Neural cell (in vitro differentiated cells): ENCODE data around the gene C22orf15. TPM values are rescaled to one million over a fixed set of nuclear protein-coding genes. Genes with fewer than 3 reads are reported as not detected.

Source experiments
- H2AFZ ChIP-seq: fragments of 200-600, 300-800 bp; sonication (generic), shearing (Covaris generic); 2 replicates; pipeline ENCODE4 v1.6.0; 2014; ENCODE audit warnings: low read depth, mild to moderate bottlenecking, antibody characterized with exemption, low read length, moderate library complexity
- H3F3A ChIP-seq: fragments of 200-600 bp; shearing (Covaris generic); 2 replicates; pipeline ENCODE4 v1.6.1; 2016; ENCODE audit warnings: mild to moderate bottlenecking, moderate library complexity, mixed read lengths, antibody characterized with exemption, low read length; ENCODE audit not compliant: insufficient read depth, poor library complexity, severe bottlenecking
- H3K27ac ChIP-seq: fragments of 200-600, 300-800 bp; sonication (generic), shearing (Covaris generic); 2 replicates; pipeline ENCODE4 v1.5.1; 2014; ENCODE audit warnings: mild to moderate bottlenecking, low read length, moderate library complexity
- H3K27me3 ChIP-seq: fragments of 300-800, 200-600 bp; sonication (generic), shearing (Covaris generic); 2 replicates; pipeline ENCODE4 v1.6.0; 2014; ENCODE audit warnings: mild to moderate bottlenecking, low read depth, low read length, moderate library complexity; ENCODE audit not compliant: insufficient read depth
- H3K36me3 ChIP-seq: fragments of 300-800, 200-600 bp; sonication (generic), shearing (Covaris generic); 2 replicates; pipeline ENCODE4 v1.5.1; 2014; ENCODE audit warnings: mild to moderate bottlenecking, antibody characterized with exemption, low read length, moderate library complexity; ENCODE audit not compliant: insufficient read depth
- H3K4me2 ChIP-seq: fragments of 300-800, 200-600 bp; sonication (generic), shearing (Covaris generic); 2 replicates; pipeline ENCODE4 v1.6.0; 2014; ENCODE audit warnings: mild to moderate bottlenecking, low read length
- H3K4me3 ChIP-seq: fragments of 300-800, 200-600 bp; sonication (generic), shearing (Covaris generic); 2 replicates; pipeline ENCODE4 v1.5.1; 2014; ENCODE audit warnings: mild to moderate bottlenecking, low read length, moderate library complexity
- H3K79me2 ChIP-seq: fragments of 200-600 bp; shearing (Covaris generic); replicated peaks from 2 replicates; pipeline ENCODE4 v1.6.0; 2014; ENCODE audit warnings: mild to moderate bottlenecking, low read length, moderate library complexity; ENCODE audit not compliant: insufficient read depth
- H3K9ac ChIP-seq: fragments of 300-800, 200-600 bp; sonication (generic), shearing (Covaris generic); 2 replicates; pipeline ENCODE4 v1.6.1; 2016; ENCODE audit warnings: mild to moderate bottlenecking, low read length, mixed read lengths
- H3K9me2 ChIP-seq: fragments of 200-600 bp; shearing (Covaris generic); 2 replicates; pipeline ENCODE4 v1.6.1; 2016; ENCODE audit warnings: mild to moderate bottlenecking, low read length, mixed read lengths; ENCODE audit not compliant: insufficient read depth
- H3K9me3 ChIP-seq: fragments of 200-600, 300-800 bp; sonication (generic), shearing (Covaris generic); 2 replicates; pipeline ENCODE4 v1.6.1; 2016; ENCODE audit warnings: mild to moderate bottlenecking, mixed run types, low read length, moderate library complexity, mixed read lengths
- H4K20me1 ChIP-seq: fragments of 200-600 bp; shearing (Covaris generic); 2 replicates; pipeline ENCODE4 v1.6.1; 2016; ENCODE audit warnings: mild to moderate bottlenecking, mixed run types; ENCODE audit not compliant: insufficient read depth
- EP300 ChIP-seq: fragments of 450-650 bp; conservative IDR thresholded peaks from 2 replicates; pipeline ENCODE4 v1.6.1; 2014; ENCODE audit warnings: antibody characterized with exemption, mild to moderate bottlenecking, moderate library complexity; ENCODE audit not compliant: poor library complexity, severe bottlenecking
- EZH2 ChIP-seq: fragments of 200-600, 300-800 bp; shearing (Covaris generic), sonication (generic); IDR thresholded peaks from 2 replicates; pipeline ENCODE4 v1.6.1; 2014; ENCODE audit warnings: antibody characterized with exemption, low read length, borderline replicate concordance, mild to moderate bottlenecking; ENCODE audit not compliant: insufficient read depth, poor library complexity, severe bottlenecking
- MXI1 ChIP-seq: fragments of 450-650 bp; conservative IDR thresholded peaks from 2 replicates; pipeline ENCODE4 v1.6.1; 2014; ENCODE audit warnings: antibody characterized with exemption, mild to moderate bottlenecking; ENCODE audit not compliant: poor library complexity, severe bottlenecking
- POLR2AphosphoS5 ChIP-seq: IDR thresholded peaks from 2 replicates; pipeline ENCODE4 v1.6.1; 2012
- RAD21 ChIP-seq: fragments of 450-650 bp; conservative IDR thresholded peaks from 2 replicates; pipeline ENCODE4 v1.6.1; 2014; ENCODE audit warnings: antibody characterized with exemption, mild to moderate bottlenecking, moderate library complexity
- SMC3 ChIP-seq: fragments of 450-650 bp; conservative IDR thresholded peaks from 2 replicates; pipeline ENCODE4 v1.6.1; 2014; ENCODE audit warnings: antibody characterized with exemption, mild to moderate bottlenecking, moderate library complexity; ENCODE audit not compliant: poor library complexity
- TAF1 ChIP-seq: IDR thresholded peaks from 2 replicates; pipeline ENCODE4 v1.6.1; 2012; ENCODE audit warnings: low read depth
- polyA plus RNA-seq: library from polyadenylated mRNA; depleted of rRNA; stranded (reverse); fragments of >200 nt; gene quantifications from 2 replicates; pipeline ENCODE4 v1.2.3, GENCODE V29; 2014
- TF ChIP-seq, protein P1 (sequence below): fragments of 450-650 bp; IDR thresholded peaks from 2 replicates; pipeline ENCODE4 v1.5.1; 2014; ENCODE audit warnings: antibody characterized with exemption, mild to moderate bottlenecking, moderate library complexity; ENCODE audit not compliant: poor library complexity, severe bottlenecking
- TF ChIP-seq, protein P2 (sequence below): IDR thresholded peaks from 2 replicates; pipeline ENCODE4 v1.6.1; 2012; ENCODE audit warnings: borderline replicate concordance

Gene C22orf15
- polyA plus RNA-seq, 1 donor from 2014 or later = not detected

DNA sequence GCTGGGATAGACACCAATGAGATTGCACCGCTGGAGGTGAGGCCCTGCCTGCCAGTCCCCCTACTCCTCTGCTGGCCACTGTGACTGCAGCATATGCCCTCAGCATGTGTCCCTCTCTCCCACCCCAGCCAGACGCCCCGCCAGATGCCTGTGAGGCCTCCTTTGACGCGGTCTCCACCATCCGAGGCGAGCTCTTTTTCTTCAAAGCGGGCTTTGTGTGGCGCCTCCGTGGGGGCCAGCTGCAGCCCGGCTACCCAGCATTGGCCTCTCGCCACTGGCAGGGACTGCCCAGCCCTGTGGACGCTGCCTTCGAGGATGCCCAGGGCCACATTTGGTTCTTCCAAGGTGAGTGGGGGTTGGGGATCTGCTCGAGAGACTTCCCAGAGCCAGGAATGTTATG, 18.3 kb downstream of the C22orf15 start:
- H3K9ac ChIP-seq = no peak overlapping the region
- no peak for TF ChIP-seq POLR2AphosphoS5
- no peak for TF ChIP-seq SMC3
- TF ChIP-seq, protein P1, sequence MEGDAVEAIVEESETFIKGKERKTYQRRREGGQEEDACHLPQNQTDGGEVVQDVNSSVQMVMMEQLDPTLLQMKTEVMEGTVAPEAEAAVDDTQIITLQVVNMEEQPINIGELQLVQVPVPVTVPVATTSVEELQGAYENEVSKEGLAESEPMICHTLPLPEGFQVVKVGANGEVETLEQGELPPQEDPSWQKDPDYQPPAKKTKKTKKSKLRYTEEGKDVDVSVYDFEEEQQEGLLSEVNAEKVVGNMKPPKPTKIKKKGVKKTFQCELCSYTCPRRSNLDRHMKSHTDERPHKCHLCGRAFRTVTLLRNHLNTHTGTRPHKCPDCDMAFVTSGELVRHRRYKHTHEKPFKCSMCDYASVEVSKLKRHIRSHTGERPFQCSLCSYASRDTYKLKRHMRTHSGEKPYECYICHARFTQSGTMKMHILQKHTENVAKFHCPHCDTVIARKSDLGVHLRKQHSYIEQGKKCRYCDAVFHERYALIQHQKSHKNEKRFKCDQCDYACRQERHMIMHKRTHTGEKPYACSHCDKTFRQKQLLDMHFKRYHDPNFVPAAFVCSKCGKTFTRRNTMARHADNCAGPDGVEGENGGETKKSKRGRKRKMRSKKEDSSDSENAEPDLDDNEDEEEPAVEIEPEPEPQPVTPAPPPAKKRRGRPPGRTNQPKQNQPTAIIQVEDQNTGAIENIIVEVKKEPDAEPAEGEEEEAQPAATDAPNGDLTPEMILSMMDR = no peak
- TF ChIP-seq, protein P2, sequence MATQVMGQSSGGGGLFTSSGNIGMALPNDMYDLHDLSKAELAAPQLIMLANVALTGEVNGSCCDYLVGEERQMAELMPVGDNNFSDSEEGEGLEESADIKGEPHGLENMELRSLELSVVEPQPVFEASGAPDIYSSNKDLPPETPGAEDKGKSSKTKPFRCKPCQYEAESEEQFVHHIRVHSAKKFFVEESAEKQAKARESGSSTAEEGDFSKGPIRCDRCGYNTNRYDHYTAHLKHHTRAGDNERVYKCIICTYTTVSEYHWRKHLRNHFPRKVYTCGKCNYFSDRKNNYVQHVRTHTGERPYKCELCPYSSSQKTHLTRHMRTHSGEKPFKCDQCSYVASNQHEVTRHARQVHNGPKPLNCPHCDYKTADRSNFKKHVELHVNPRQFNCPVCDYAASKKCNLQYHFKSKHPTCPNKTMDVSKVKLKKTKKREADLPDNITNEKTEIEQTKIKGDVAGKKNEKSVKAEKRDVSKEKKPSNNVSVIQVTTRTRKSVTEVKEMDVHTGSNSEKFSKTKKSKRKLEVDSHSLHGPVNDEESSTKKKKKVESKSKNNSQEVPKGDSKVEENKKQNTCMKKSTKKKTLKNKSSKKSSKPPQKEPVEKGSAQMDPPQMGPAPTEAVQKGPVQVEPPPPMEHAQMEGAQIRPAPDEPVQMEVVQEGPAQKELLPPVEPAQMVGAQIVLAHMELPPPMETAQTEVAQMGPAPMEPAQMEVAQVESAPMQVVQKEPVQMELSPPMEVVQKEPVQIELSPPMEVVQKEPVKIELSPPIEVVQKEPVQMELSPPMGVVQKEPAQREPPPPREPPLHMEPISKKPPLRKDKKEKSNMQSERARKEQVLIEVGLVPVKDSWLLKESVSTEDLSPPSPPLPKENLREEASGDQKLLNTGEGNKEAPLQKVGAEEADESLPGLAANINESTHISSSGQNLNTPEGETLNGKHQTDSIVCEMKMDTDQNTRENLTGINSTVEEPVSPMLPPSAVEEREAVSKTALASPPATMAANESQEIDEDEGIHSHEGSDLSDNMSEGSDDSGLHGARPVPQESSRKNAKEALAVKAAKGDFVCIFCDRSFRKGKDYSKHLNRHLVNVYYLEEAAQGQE = no peak
- no peak for TF ChIP-seq EP300
- TF ChIP-seq EZH2 = no peak
- no peak for TF ChIP-seq MXI1
- no peak for TF ChIP-seq TAF1
- TF ChIP-seq RAD21 = no peak
- H3F3A ChIP-seq = no peaks in the 10 kb centered on the region
- no peaks in the 10 kb centered on the region for H4K20me1 ChIP-seq
- no peak overlapping the region for H3K4me3 ChIP-seq
- no peak overlapping the region for H2AFZ ChIP-seq
- H3K79me2 ChIP-seq = no peaks in the 10 kb centered on the region
- no peaks in the 10 kb centered on the region for H3K27me3 ChIP-seq
- no peaks in the 10 kb centered on the region for H3K36me3 ChIP-seq
- H3K27ac ChIP-seq = no peak overlapping the region
- no peak overlapping the region for H3K4me2 ChIP-seq
- no peaks in the 10 kb centered on the region for H3K9me2 ChIP-seq
- no peaks in the 10 kb centered on the region for H3K9me3 ChIP-seq

DNA sequence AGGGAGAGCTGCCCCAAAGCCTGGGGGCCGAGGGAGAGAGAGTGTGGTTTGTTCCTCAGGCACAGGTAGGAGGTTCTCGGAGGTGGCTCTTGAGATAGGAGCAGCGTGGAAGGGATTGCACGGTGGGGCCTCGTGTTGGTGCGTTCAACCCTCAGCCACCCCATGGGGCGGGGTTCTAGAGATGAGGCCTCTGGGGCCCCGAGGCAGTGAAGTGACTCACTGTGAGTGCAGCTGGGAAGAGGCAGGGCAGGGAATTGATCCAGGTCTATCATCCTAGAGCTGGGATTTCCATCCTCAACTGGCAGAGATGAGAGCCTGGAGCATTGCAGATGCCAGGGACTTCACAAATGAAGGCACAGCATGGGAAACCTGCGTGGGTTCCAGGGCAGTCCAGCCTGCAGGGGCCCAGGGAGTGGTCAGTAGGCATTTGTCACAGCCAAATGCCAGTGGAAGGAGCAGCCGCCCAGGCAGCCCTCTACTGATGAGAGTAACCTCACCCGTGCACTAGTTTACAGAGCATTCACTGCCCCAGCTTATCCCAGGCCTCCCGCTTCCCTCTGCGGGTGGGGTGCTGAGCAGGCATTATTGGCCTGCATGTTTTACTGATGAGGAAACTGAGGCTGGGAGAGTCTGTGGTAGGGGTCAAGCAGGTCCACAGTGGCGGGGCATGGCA, 18.9 kb downstream of the C22orf15 start:
- H3K27me3 ChIP-seq = no peaks in the 10 kb centered on the region
- no peaks in the 10 kb centered on the region for H3K9me2 ChIP-seq
- H3K4me3 ChIP-seq = no peak overlapping the region
- no peaks in the 10 kb centered on the region for H3K9me3 ChIP-seq
- no peaks in the 10 kb centered on the region for H3K79me2 ChIP-seq
- H3F3A ChIP-seq = no peaks in the 10 kb centered on the region
- no peaks in the 10 kb centered on the region for H4K20me1 ChIP-seq
- no peak overlapping the region for H2AFZ ChIP-seq
- no peaks in the 10 kb centered on the region for H3K36me3 ChIP-seq
- no peak for TF ChIP-seq POLR2AphosphoS5
- H3K27ac ChIP-seq = no peak overlapping the region
- no peak overlapping the region for H3K4me2 ChIP-seq
- H3K9ac ChIP-seq = no peak overlapping the region
